GM21515 (cell line): ENCODE results near the gene RNF144B.
A peak's percentile ranks its signal among the peaks of the same experiment; 100 is the strongest.
"Not testable (repeated sequence)": the region's sequence is repeated elsewhere in the genome, so short reads cannot be mapped to it uniquely, and the experiment has no call there.

Experiments used
- ATAC-seq: cut with Tn5 transposase; IDR thresholded peaks from one replicate; pipeline ENCODE4 v1.9.1; 2021; ENCODE audit not compliant: unreplicated experiment

The RNF144B gene

DNA sequence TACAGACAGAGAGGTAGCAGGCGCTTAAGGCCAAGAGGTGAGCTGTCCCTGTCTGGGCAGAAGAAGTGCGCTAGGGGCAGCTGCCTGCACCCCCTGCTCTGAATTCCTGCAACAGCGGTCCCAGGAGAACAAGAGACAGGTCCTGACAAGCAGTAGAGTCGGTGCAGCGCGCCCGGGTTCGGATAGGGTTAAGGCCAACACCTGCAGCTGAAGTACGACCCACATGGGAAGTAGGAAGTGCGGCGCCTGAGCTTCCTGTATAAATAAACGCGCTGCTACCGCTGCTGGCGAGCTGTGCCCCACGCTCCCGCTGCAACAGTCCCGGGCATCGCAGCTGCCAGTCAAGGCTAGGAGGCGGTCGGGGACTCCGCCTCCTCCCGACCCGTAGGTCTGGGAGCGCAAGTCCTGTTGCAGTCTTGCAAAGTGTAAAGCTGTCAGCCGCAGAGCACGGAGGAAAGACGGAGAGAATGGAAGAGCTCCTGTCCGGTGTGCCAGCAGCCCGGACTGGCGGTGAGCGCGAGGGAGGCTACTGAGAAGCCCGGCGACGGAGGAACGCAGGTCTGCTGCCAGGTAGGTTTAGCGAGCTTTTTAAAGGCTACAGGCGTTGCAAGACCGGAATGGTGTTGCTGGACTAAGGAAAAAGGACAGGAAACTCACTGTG, at the start of gene RNF144B:
TSS of gene RNF144B (plus strand) at position 290 of the 661 bp plus-strand sequence. CDS start 12,185 bp downstream, outside the sequence.
- ATAC-seq = peak; percentile 79

DNA sequence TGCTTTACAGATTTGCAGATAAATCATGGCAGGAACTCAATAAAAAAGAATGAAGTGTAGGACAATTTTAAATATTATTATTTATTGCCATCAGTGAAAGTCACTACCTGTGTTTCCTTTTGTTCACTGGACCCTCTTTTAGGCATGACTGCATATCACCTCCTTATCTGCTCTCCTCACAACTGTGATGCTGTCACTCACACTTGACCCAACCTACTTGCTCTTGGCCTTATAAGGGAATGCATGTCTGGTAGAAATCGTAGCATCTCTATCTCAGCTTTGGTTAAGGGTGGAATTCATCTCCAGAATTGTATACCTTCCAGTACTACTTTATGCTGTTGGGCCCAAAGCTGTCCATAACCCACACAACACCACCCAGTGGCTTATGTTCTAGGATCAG, 47.6 kb upstream of the RNF144B start:
- no peak for ATAC-seq

DNA sequence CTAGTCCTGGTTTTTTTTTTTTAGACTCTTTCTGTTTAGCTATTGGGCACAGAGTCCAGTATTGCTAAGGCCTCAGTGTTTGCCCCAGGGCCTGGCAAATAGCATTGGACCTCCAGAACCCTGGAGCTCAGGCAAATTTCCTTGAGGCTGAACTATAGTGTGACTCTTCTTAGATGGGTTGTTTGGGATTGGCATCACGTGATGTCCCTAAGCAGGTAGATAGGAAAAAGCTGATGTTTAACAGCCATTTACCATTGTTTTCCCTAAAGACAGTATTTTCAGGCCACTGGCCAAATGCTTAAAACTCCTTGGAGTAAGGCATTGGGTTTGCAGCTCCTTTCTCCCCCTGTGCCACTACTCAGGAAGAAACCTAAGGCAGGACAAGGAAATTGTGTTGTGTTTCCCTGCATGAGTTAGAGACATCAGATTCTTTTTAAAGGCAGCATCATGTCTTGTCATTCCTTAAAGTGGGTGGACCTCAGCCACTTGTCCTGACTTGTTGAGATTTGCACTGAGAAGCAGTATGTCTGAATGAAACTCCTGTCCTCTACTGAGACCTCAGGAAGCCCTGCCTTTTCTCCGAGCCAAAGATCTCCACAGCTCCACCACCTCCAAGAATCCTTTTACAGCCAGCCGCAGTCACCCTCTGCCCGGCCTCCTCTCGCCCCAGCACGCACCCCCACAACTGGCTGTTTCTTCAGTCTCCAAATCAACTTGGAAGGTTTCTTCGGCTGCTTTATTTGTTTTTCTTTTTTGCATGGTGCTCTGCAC, 46.2 kb upstream of the RNF144B start:
- no peak for ATAC-seq

DNA sequence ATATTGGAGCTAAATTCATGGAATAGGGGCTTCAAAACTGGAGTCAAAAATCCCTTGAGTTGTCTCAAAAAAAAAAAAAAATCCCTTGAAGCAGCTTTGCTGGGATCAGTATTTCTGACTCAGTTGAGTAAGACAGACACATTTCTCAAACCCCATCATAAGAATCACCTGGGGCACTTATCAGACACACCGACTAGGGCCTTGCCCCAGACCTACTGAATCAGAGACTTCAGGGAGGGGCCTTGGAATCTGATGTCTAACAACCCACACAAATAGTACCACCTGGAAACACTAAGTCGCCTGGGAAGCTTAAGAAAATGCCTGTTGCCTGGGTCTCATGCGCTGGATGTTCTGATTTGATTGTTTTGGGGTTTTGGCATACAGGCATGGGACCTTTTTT, 44.9 kb upstream of the RNF144B start:
- no peak for ATAC-seq

DNA sequence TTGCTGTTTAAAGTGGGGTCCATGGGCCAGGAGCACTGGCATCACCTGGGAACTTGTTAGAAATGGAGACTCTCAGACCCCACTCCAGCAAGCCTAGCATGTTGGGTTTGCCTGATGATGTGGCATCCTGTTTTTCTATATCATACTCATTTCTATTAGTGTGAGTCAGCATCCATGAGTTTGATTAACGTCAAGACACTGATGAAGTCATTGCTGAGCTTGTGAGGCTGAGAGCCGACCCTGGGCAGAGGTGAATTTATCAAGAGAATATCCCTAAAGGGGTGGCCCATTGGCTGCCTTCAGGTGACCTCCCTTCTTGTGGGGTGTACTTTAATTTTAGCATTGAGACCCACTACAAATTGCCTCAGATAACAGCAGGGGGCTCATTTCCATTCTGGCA, 43.4 kb upstream of the RNF144B start:
- ATAC-seq = no peak

DNA sequence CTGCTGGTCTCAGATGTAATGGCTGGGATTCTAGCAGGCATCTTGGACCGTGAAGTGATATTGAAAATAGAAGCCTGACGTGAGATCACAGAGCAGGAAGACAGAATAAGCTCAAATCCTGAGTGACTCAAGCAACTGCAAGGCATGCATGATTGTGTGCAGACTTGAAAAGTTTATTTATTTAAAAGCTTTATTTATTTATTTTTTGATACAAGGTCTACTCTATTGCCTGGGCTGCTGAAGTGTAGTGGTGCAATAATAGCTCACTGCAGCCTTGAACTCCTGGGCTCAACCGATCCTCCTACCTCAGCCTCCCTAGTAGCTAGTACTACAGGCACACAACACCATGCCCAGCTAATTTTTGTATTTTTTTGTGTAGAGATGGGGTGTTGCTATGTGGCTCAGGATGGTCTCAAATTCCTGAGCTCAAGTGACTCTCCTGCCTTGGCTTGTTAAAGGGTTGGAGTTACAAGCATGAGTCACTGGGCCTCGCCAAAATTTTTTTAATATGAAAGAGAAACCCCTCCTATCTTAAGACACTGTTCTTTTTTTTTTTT, 40.1 kb upstream of the RNF144B start:
- no peak for ATAC-seq

DNA sequence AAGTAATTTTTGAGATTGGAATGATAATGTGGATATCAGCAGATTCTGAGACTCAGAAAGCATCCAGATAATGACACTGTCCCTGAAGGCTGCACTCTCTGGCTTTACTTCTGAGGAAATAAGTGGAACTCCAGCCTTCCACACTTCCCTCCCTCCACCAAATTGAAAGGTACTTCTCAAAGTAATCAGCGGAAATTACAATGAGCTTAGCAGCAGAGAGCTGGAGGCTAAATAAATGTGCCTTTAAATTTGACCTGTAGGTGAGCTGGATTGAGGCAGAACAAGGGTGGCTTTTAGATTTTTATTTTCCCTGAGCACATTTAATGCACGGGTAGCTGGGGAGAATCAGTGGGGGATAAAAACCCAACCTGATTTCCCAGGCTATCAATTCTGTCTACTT, 39.3 kb upstream of the RNF144B start:
- no peak for ATAC-seq

DNA sequence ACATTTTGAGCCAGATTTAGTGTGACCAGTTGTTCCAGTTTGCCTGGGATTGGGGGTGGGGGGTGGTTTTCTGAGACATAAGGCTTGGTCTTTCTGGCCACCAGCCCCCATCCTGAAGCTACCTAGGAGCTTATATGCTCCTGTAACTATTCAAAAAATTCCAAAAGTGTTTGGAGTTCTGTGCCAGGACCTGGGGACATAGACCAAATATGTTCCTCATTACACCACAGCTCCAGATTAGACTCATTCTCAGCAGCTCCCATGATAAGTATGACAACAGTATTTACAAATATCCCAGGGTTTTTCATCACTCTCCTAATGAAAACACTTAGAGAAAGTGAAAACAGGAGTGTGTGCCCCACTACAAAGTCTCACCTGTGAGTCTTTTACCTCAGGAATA, 37.8 kb upstream of the RNF144B start:
- ATAC-seq = no peak

DNA sequence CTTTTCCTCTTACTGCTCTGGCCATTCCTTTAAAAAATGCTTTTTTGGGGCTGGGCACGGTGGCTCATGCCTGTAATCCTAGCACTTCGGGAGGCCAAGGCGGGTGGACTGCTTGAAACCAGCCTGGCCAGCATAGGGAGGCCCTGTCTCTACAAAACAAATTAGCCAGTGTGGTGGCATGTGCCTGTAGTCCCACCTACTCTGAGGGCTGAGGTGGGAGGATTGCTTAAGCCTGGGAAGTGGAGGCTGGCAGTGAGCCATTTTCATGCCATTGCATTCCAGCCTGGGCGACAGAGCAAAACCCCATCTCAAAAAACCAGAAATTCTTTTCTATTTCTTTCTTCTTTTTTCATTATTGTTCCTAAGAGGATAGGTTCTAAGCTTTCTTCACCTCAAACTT, 36.9 kb upstream of the RNF144B start:
- ATAC-seq = no peak

DNA sequence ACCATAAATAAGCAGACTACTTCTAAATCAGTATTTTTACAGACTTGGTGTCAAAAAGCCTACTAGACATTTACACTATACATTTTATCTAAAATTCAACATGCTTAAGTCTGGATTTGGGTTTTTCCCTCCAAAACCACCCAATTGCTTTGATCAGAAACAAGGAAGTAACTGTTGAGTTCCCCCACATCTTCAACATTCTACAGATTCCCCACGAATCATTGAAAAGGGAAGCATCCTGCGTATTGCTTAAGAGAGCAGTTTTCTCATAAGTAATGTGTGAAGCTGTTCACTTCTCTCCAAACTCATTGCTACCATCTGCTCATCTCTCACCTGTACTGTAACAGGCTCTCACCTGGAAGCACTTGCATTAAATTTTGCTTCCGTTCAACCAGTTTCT, 36.4 kb upstream of the RNF144B start:
- no peak for ATAC-seq

DNA sequence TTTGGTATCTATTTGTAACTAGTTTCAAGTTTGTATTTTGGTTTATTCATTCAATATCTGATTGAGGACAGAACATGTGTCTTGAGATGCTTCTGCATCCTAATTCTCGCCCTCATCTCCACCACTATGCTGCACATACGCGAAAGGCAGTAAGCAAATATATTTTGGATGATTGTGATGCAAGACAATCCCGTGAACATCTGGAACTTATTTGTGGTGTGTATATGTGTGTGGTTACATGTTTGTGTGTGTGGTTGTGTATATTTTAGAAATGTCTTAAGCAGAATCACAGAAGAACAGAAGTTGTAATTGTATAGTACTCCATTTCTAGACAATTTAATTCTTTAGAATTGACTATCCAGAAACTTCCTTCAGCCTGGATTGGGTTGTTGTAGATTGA, 35.1 kb upstream of the RNF144B start:
- no peak for ATAC-seq

DNA sequence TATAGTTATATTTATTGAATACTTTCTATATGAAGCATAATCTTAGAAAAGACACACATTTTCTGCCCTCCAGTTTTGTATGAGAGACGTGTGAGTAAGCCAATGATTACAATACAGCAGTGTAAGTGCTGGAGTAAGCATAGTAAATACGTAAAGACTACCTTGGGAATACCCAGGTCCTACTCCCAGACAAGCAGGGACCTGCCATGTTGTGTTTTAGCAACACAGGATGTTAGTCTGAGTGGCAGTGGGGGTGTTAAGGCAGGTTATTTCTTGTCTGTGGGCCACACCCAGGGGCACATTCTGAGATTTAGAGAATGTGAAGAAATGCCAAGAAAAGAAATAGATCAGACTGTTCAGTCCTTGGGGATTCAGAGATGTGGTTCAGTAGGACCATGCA, 34.3 kb upstream of the RNF144B start:
- ATAC-seq = no peak

DNA sequence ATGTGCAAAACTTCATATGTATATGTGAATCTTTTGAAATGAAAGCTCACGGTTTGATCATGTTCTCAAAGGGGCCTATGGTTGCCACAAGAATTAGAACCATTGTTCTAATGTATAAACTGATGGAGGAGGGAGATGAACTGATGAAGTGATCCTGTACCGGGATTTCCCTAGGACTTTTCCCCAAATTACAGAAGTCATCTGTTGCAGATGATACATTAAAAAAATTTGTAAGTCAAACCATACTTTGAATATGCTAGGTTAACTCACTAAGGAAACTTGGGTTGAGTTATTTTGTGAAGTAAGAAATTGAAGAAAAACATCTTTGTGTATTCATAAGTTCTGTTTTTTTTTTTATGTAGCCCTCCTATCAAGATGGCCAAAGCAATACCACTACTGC, 33.9 kb upstream of the RNF144B start:
- no peak for ATAC-seq

DNA sequence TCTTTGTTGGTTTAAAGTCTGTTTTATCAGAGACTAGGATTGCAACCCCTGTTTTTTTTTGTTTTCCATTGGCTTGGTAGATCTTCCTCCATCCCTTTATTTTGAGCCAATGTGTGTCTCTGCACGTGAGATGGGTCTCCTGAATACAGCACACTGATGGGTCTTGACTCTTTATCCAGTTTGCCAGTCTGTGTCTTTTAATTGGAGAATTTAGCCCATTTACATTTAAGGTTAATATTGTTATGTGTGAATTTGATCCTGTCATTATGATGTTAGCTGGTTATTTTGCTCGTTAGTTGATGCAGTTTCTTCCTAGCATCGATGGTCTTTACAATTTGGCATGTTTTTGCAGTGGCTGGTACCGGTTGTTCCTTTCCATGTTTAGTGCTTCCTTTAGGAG, 29.6 kb upstream of the RNF144B start:
- not testable (repeated sequence) for ATAC-seq

DNA sequence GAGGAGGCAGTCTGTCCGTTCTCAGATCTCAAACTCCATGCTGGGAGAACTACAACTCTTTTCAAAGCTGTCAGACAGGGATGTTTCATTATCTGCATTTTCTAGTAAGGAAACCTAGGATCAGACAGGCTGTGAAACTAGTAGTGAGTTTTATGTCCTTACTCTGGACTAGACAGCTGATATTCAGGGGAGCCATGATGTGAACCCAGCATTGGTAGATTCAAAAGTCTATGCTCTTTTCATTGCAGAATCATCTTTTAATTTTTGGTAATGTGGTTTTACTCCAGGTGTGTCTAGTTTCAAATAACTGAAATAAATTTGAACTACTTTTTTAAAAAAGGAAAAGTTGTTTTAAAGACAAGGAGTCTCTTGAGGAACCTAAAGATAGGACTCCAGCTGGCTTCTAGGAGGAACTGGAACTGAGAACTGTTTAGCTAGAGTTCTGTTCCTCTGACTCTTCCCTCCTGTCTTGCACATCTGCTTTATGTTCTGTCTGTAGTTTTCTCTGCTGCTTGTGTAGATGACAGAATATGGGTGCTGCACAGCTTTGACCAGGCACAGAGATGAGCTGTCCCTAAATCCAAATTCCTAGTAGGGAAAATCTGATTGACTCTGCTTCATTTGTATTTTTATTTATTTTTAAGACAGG, 27.8 kb upstream of the RNF144B start:
- ATAC-seq = peak; percentile 99

DNA sequence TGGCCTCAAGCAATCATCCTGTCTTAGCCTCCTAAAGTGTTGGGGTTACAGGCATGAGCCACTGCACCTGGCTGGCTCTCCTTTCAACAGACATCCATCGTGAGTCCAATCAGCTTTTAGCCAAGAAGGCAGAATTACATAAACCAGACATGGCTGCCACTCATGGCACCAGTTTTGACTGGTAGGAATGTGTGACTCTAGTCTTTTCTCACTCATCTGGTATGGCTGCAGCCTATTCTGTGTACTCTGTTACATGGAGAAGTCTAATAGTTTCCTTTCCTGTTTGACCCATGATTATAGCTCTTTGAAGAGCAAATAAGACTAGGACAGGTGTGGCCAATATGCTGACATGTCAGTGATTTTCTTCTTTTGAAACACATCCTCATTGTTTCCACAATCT, 27.0 kb upstream of the RNF144B start:
- ATAC-seq = no peak

DNA sequence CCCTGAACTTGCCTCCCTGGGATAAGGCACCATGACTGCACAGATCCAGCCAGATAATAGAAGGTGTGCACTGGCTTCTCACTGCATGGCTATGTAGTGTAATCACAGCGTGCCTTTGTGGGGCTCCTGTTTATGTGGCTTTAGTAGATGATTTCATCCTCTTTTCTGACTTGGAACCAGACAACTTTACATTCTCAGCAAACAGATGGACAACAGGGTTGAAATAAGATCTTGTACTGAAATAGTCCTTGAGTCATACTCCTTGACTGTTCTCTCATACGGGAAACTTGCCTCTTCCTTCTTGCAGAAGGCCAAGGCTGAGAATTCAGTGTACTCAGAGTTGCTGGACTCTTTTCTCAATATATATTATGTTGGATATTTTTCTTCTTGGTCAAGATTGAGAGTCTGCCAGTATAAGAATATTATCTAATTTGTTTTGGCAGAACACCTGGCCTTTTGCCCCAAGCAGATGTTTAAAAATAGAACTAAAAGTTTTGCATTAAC, 25.0 kb upstream of the RNF144B start:
- ATAC-seq = no peak

DNA sequence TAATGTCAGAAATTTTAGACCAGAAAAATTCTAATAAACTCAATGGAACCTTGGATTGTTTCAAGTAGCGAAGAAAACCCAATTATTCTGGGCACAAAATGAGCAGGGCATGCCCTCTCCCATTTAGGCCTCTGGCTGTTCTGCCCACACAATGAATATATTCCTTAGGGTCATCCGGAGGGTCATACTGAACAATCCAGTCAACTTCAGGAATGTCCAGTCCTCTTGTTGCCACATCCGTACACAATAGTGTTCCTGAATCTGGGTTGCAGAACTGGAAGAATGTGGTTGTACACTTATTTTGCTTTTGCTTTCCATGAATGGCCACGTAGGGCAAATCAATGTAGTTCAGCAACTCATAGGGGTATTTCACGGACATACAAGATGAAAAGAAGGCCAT, 23.4 kb upstream of the RNF144B start:
- no peak for ATAC-seq

DNA sequence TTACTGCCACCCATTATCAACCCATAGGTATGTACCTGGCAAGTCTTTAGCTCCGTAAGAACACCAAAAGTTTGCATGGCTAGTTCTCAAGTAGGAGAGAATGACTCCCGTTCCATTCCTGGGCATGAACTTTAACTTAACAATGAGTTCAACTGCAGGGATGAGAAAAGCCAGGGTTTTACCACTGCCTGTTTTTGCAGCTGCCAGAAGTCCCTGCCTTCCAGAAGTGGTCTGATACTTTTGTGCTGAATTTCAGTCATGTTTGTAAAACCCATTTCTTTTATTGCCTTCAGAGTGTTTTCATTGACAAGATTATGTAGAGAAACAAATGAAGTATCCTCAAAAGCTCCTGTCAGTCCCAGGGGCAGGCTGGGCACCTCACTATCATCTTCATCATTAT, 22.6 kb upstream of the RNF144B start:
- not testable (repeated sequence) for ATAC-seq

DNA sequence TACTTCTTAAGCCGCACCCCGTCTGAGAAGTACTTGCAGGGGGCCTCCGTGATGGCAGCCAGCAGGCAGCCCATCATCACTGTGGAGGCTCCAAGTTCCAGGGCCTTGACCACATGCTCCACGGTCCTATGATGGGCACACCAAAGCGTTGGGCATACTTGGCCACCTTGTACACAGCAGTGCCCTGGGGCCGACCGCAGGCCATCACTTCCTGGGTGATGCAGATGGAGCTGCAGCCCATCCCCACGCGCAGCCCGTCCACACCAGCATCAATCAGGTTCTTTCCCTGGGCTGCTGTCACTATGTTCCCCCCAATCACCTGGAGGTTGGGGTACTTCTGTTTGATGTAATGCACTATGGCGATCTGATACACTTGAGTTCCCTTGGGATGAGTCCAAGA, 19.8 kb upstream of the RNF144B start:
- no peak for ATAC-seq

DNA sequence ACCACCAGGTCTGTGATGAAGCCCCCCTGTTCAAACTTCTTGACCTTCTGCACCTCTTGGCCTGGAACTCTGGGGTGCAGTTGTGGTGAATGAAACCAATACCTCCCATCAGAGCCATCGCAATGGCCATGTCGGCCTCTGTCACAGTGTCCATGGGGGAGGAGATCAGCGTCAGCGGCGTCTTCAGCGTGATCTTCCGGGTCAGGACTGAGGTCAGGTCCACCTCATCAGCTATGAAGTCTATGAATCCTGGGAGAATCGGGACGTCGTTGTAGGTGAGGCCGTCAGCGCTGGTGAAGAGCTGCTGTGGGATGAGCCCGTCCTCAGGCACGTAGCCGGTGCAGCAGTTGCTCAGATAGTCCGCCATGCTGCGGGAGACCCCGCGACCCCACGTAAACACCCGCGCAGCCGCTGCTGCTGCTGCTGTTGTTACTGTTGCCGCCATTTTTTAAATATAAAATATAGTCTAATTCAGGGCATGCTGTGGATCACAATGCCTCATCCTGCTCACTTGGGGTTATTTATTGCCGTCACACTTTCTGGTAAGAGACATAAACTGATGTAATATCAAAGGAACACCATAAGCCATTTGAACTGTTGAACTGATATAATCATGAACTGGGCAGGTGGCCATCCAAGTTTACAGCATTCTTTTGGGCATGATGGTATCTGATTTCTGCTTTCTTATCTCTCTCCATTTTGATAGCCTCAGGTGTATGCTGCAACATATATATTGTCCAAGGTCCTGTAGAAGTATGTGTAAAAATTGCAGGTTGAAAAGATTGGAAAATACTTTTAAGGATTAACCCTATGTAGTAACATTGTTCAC, 18.7 kb upstream of the RNF144B start:
- no peak for ATAC-seq
